Metanephros (tissue), 2 donors: ENCODE data around the gene HECTD1. TPM values are rescaled to one million over a fixed set of nuclear protein-coding genes. Genes with fewer than 3 reads are reported as not detected.

ENCODE experiments used
- small RNA-seq: library from RNA; depleted of rRNA; stranded (forward); fragments of <200 nt; gene quantifications from one replicate; pipeline ENCODE3, GENCODE V24; 2014; ENCODE audit warnings: low replicate concordance
- total RNA-seq: library from RNA; depleted of rRNA; stranded (reverse); fragments of >200 nt; gene quantifications from one replicate; pipeline ENCODE4 v1.2.3, GENCODE V29; 2014

Gene HECTD1
- 232 TPM for total RNA-seq

DNA sequence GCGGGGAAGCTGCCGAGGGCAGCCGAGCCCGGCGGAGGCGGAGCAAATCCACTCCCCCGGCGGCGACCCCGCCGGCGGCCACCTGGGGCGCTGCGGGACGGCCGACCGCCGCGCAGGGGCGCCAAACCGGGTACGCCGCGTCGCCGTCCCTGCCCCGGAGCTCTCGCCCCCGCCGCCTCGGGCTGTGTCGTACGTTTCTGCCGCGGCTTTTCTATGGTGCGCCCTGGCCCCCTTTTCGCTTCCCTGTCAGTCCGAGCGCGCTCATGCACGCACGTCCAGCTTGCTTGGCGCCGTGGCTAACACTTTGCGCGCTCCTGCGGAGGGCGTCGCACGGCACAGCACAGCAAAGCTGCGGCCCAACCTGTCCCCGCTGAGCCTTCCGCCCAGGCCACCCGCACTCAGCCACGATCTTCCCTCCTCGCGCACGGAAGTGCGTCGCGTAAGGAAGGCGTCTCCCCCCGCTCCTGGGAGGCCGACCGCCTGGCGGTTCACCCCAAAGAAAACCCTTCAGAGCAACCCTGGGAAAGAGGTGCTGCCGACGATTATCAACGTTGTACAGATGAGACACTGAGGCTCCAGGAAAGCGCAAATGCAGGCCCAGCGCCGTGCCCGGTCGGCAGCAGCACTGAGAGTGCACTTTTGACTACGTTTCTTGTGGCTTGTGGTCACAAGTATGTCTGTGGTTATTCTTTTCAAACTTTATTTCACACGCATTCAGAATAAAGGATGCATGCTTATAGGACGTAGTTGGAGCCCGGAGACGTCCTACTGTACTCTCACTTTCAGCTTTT is at the start of gene HECTD1:
HECTD1 (minus strand) TSS at position 39 of the 791 bp plus-strand sequence. CDS start 1,857 bp downstream, outside the sequence.

Small RNA genes within 50 kb of the gene (small RNA-seq; reads per million reads assigned to genes)
- gene RF00019 (not detected), gene RNU6-541P (not detected)

Other genes starting within 250 kb of the HECTD1 start
- 14.2 TPM for gene AP4S1, start 182.1 kb downstream of the HECTD1 start, total RNA-seq
- 63.0 TPM for gene STRN3, start 181.4 kb downstream of the HECTD1 start, total RNA-seq
- gene HEATR5A, start 212.8 kb upstream of the HECTD1 start, total RNA-seq = 25.0 TPM
- gene DTD2, start 249.7 kb upstream of the HECTD1 start, total RNA-seq = 29.5 TPM